Transverse colon (tissue), 4 donors: ENCODE results near the gene SMDT1.

ENCODE experiments used
- CTCF ChIP-seq, 5 experiments: fragments of 200-600 bp in 3 of 5; fragments of 450-650 bp in 2 of 5; sonication (generic) in 3 of 5; IDR thresholded peaks; 1 replicate in 2 of 5; 2 replicates in 3 of 5; pipeline ENCODE4 v1.5.1; 2016 to 2017; ENCODE audit warnings: antibody characterized with exemption in 5 of 5, inconsistent platforms in 3 of 5, mild to moderate bottlenecking in 2 of 5, moderate library complexity in 1 of 5
- POLR2A ChIP-seq: fragments of 450-650 bp; IDR thresholded peaks from one replicate; pipeline ENCODE4 v1.6.1; 2016; ENCODE audit warnings: antibody characterized with exemption, mild to moderate bottlenecking, moderate library complexity
- POLR2AphosphoS5 ChIP-seq, 3 donors: sonication (generic); formaldehyde crosslinking; IDR thresholded peaks; one replicate each; pipeline ENCODE4 v1.6.1; 2016; ENCODE audit warnings: antibody characterized with exemption in 3 of 3

GRCh38 chr22:42086051-42086450 lies 6.6 kb downstream of the SMDT1 start:
- no peak for TF ChIP-seq CTCF (IDR thresholded peaks at IDR 0.05)
- no peak for TF ChIP-seq POLR2A
- no peak for TF ChIP-seq POLR2AphosphoS5 (IDR thresholded peaks at IDR 0.05)
